Ishikawa (cell line): ENCODE data around the gene IRX2.

Experiments used
- CEBPB ChIP-seq: IDR thresholded peaks from 2 replicates; pipeline ENCODE4 v1.6.1; 2012
- CREB1 ChIP-seq: IDR thresholded peaks from 2 replicates; pipeline ENCODE4 v1.6.1; 2012; ENCODE audit warnings: low read depth
- EGR1 ChIP-seq: IDR thresholded peaks from 2 replicates; pipeline ENCODE4 v1.6.1; 2012
- EP300 ChIP-seq: IDR thresholded peaks from 2 replicates; pipeline ENCODE4 v1.6.1; 2012; ENCODE audit warnings: borderline replicate concordance
- MAX ChIP-seq: IDR thresholded peaks from 2 replicates; pipeline ENCODE4 v1.6.1; 2012
- NFIC ChIP-seq: IDR thresholded peaks from 2 replicates; pipeline ENCODE4 v1.6.1; 2012
- RAD21 ChIP-seq: IDR thresholded peaks from 2 replicates; pipeline ENCODE4 v1.6.1; 2012; ENCODE audit warnings: low read depth
- REST ChIP-seq: IDR thresholded peaks from 2 replicates; pipeline ENCODE4 v1.6.1; 2012; ENCODE audit warnings: low read depth, mild to moderate bottlenecking
- TCF12 ChIP-seq: IDR thresholded peaks from 2 replicates; pipeline ENCODE4 v1.6.1; 2012; ENCODE audit warnings: low read depth
- YY1 ChIP-seq: IDR thresholded peaks from 2 replicates; pipeline ENCODE4 v1.6.1; 2012; ENCODE audit warnings: low read depth

- no peak for TF ChIP-seq CREB1
- no peak for TF ChIP-seq TCF12
- no peak for TF ChIP-seq EGR1
- TF ChIP-seq MAX, result no peak
- no peak for TF ChIP-seq REST
- TF ChIP-seq YY1, result no peak
- no peak for TF ChIP-seq RAD21
- TF ChIP-seq EP300, result no peak
- no peak for TF ChIP-seq CEBPB
- no peak for TF ChIP-seq NFIC
These were observed 2.3 kb upstream of the IRX2 start for GRCh38 chr5:2753452-2754420.
